ENCODE data around the gene CLTB.

The CLTB gene

GRCh38 chr5:176415240-176415951 lies 943 bp downstream of the CLTB start:
- TF ChIP-seq GATA2 (IDR thresholded peaks at IDR 0.05; ENCODE audit: low read depth, low read length) = no peak
- no peak for TF ChIP-seq GATA3 (IDR thresholded peaks at IDR 0.05; ENCODE audit: low read depth, low read length)

- TF ChIP-seq GATA2 (IDR thresholded peaks at IDR 0.05; ENCODE audit: low read depth, low read length) (no peak), GATA3 (IDR thresholded peaks at IDR 0.05; ENCODE audit: low read depth, low read length) (no peak)
Observed at GRCh38 chr5:176414704-176415103, 1.6 kb downstream of the CLTB start.

GRCh38 chr5:176413709-176414191 lies 2.6 kb downstream of the CLTB start:
- TF ChIP-seq GATA2 (IDR thresholded peaks at IDR 0.05; ENCODE audit: low read depth, low read length) (no peak), GATA3 (IDR thresholded peaks at IDR 0.05; ENCODE audit: low read depth, low read length) (no peak)

GRCh38 chr5:176413255-176413565 lies 3.1 kb downstream of the CLTB start:
- TF ChIP-seq GATA2 (IDR thresholded peaks at IDR 0.05; ENCODE audit: low read depth, low read length) (no peak), GATA3 (IDR thresholded peaks at IDR 0.05; ENCODE audit: low read depth, low read length) (no peak)

GRCh38 chr5:176412517-176413254 lies 3.7 kb downstream of the CLTB start:
- no peak for TF ChIP-seq GATA3 (IDR thresholded peaks at IDR 0.05; ENCODE audit: low read depth, low read length)
- TF ChIP-seq GATA2 (IDR thresholded peaks at IDR 0.05; ENCODE audit: low read depth, low read length) = no peak

GRCh38 chr5:176410486-176411180 lies 5.7 kb downstream of the CLTB start:
- TF ChIP-seq GATA3 (IDR thresholded peaks at IDR 0.05; ENCODE audit: low read depth, low read length) (no peak), GATA2 (IDR thresholded peaks at IDR 0.05; ENCODE audit: low read depth, low read length) (no peak)

GRCh38 chr5:176409765-176410164 lies 6.6 kb downstream of the CLTB start:
- no peak for TF ChIP-seq GATA2 (IDR thresholded peaks at IDR 0.05; ENCODE audit: low read depth, low read length)
- TF ChIP-seq GATA3 (IDR thresholded peaks at IDR 0.05; ENCODE audit: low read depth, low read length) = no peak

GRCh38 chr5:176408590-176408989 lies 7.7 kb downstream of the CLTB start:
- no peak for TF ChIP-seq GATA2 (IDR thresholded peaks at IDR 0.05; ENCODE audit: low read depth, low read length)
- TF ChIP-seq GATA3 (IDR thresholded peaks at IDR 0.05; ENCODE audit: low read depth, low read length) = no peak

- TF ChIP-seq GATA2 (IDR thresholded peaks at IDR 0.05; ENCODE audit: low read depth, low read length) (no peak), GATA3 (IDR thresholded peaks at IDR 0.05; ENCODE audit: low read depth, low read length) (no peak)
Observed at GRCh38 chr5:176407456-176408251, 8.7 kb downstream of the CLTB start.

- TF ChIP-seq GATA3 (IDR thresholded peaks at IDR 0.05; ENCODE audit: low read depth, low read length) = no peak
- TF ChIP-seq GATA2 (IDR thresholded peaks at IDR 0.05; ENCODE audit: low read depth, low read length) = no peak
Observed at GRCh38 chr5:176406436-176407052, 9.8 kb downstream of the CLTB start.

GRCh38 chr5:176405656-176406435 lies 10.5 kb downstream of the CLTB start:
- TF ChIP-seq GATA3 (IDR thresholded peaks at IDR 0.05; ENCODE audit: low read depth, low read length) (no peak), GATA2 (IDR thresholded peaks at IDR 0.05; ENCODE audit: low read depth, low read length) (no peak)

- TF ChIP-seq GATA2 (IDR thresholded peaks at IDR 0.05; ENCODE audit: low read depth, low read length) = no peak
- no peak for TF ChIP-seq GATA3 (IDR thresholded peaks at IDR 0.05; ENCODE audit: low read depth, low read length)
Observed at GRCh38 chr5:176401281-176402205, 14.8 kb downstream of the CLTB start.
